ENCODE measurements around the gene EIF5AL1.

- TF ChIP-seq ZNF20 (CRISPR knock-in tag; IDR thresholded peaks at IDR 0.05) (no peak), ZBTB25 (CRISPR knock-in tag; IDR thresholded peaks at IDR 0.05) (no peak), FOXK2 (IDR thresholded peaks at IDR 0.05) (no peak), HES4 (CRISPR knock-in tag; IDR thresholded peaks at IDR 0.05; ENCODE audit: borderline replicate concordance) (no peak)
Measured at GRCh38 chr10:79487296-79488194, 24.8 kb upstream of the EIF5AL1 start.
